ENCODE measurements around the gene PEX11A. TPM values are rescaled to one million over a fixed set of nuclear protein-coding genes. Genes with fewer than 3 reads are reported as not detected.

Gene PEX11A
- total RNA-seq, 1 experiment from 2014 or later: 3.0 TPM

- no peak for TF ChIP-seq JAZF1 (CRISPR knock-in tag; IDR thresholded peaks at IDR 0.05)
- no peak for TF ChIP-seq E2F1 (CRISPR knock-in tag; IDR thresholded peaks at IDR 0.05)
- TF ChIP-seq, protein P1, sequence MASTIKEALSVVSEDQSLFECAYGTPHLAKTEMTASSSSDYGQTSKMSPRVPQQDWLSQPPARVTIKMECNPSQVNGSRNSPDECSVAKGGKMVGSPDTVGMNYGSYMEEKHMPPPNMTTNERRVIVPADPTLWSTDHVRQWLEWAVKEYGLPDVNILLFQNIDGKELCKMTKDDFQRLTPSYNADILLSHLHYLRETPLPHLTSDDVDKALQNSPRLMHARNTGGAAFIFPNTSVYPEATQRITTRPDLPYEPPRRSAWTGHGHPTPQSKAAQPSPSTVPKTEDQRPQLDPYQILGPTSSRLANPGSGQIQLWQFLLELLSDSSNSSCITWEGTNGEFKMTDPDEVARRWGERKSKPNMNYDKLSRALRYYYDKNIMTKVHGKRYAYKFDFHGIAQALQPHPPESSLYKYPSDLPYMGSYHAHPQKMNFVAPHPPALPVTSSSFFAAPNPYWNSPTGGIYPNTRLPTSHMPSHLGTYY (CRISPR knock-in tag; IDR thresholded peaks at IDR 0.05): no peak
- TF ChIP-seq ZNF232 (CRISPR knock-in tag; IDR thresholded peaks at IDR 0.05): no peak
- no peak for TF ChIP-seq FOXP1 (CRISPR knock-in tag; IDR thresholded peaks at IDR 0.05; ENCODE audit: borderline replicate concordance)
Observed at GRCh38 chr15:89686522-89686921, 4.0 kb downstream of the PEX11A start (continued).

DNA sequence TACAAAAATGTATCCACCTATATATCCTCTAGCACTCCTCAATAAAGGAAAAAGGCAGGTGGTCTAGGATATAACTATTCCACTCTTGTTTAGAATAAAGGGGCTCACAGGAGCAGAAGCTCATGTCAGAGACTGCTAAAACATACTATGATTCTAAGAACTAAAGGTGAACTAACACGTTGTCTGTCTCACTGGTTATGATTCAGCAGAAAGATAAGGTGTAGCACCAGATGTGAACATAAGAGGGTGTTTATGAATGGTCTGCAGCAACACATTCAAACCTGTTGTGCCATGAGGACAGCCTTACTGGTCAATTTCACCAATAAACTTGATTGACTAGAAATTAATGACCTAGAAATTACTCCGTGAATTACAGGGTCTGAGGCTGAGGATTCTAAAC is 4.6 kb downstream of the PEX11A start:
- ATAC-seq (no peak), DNase-seq (ENCODE audit: low spot score) (no peak)
- Mint-ChIP-seq H3K4me1 (peaks cover 4% of the 10 kb centered on the region; the same call in 1 of the 2 replicates), H3K9me3 (no peaks in the 10 kb centered on the region), H3K36me3 (no peaks in the 10 kb centered on the region), H3K4me3 (no peak overlapping the region), H3K27me3 (ENCODE audit: low read depth) (peaks cover 12% of the 10 kb centered on the region), H3K27ac (no peak overlapping the region)
- POLR2A ChIA-PET: no interaction called here
- CTCF ChIA-PET: interaction anchor here (1.5 kb wide), 1 partner anchor 13 kb away, joined by 4 read pairs; no protein-coding TSS in a partner anchor
- TF ChIP-seq NFYB (CRISPR knock-in tag; conservative IDR thresholded peaks at IDR 0.05; ENCODE audit: low read depth) (no peak), FOXJ3 (CRISPR knock-in tag; IDR thresholded peaks at IDR 0.05; ENCODE audit: borderline replicate concordance) (no peak), NR3C1 (CRISPR knock-in tag; conservative IDR thresholded peaks at IDR 0.05; ENCODE audit: low read depth) (no peak), USF1 (CRISPR knock-in tag; IDR thresholded peaks at IDR 0.05) (no peak), GRHL2 (CRISPR knock-in tag; IDR thresholded peaks at IDR 0.05; ENCODE audit: insufficient replicate concordance, severe bottlenecking) (no peak), JAZF1 (CRISPR knock-in tag; IDR thresholded peaks at IDR 0.05) (no peak), SOX15 (CRISPR knock-in tag; IDR thresholded peaks at IDR 0.05) (no peak), ZNF425 (CRISPR knock-in tag; conservative IDR thresholded peaks at IDR 0.05) (no peak), ATF1 (CRISPR knock-in tag; IDR thresholded peaks at IDR 0.05) (no peak), EMX1 (CRISPR knock-in tag; IDR thresholded peaks at IDR 0.05) (no peak), IRF2 (CRISPR knock-in tag; IDR thresholded peaks at IDR 0.05; ENCODE audit: borderline replicate concordance, low read depth) (no peak), SMAD4 (CRISPR knock-in tag; IDR thresholded peaks at IDR 0.05) (no peak), CREM (CRISPR knock-in tag; IDR thresholded peaks at IDR 0.05) (no peak), ZNF671 (CRISPR knock-in tag; IDR thresholded peaks at IDR 0.05) (no peak), ESRRA (CRISPR knock-in tag; IDR thresholded peaks at IDR 0.05; ENCODE audit: borderline replicate concordance) (no peak), NR2C2 (CRISPR knock-in tag; IDR thresholded peaks at IDR 0.05) (no peak), TEAD4 (CRISPR knock-in tag; IDR thresholded peaks at IDR 0.05) (no peak), ZMAT4 (CRISPR knock-in tag; IDR thresholded peaks at IDR 0.05) (no peak)
